DMS153 (cell line): ENCODE results near the gene FHIP1B.
"Not testable (repeated sequence)": the region's sequence is repeated elsewhere in the genome, so short reads cannot be mapped to it uniquely, and the experiment has no call there.

ENCODE experiments used
- DNase-seq: peaks from one replicate; lab custom pipeline; 2025; lab: John Stamatoyannopoulos, UW

Gene FHIP1B

DNA sequence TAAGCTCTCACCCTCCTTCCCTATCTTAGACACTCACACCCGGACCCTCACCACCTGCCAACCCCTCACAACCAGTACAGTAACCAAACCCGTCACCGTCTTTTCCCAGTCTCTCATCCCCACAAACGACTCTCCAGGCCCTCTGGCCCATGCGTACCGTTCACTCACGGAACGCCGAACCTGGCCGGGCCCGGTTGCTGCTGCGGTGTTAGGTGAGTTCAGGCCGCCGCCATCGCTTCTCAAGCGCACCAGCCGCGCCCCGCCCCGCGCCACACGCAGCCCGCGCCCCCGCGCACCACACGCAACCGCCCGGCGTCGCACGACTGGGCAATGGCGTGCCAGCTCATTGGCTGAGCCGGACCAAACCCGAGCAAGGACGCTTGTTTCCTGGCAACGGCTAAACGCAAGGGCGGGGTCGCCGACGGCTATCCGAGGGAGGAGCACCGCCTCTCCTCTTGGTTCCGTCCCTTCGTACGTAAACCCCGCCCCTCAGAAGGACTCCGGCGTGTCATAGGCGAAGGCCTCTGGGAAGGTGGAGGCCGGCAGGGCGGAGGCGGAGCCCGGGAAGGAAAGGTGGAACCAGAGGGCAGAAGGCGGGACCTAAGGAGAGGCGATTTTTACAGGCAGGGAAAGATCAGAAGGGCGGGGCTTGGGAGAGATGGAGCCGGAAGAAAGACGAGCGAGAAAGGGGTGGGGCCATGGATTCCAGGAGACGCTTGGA, at the start of gene FHIP1B:
Gene FHIP1B, minus strand, starts transcription at position 250 of the 721 bp plus-strand sequence. CDS start 10,120 bp downstream, outside the sequence.
- DNase-seq, result peak; percentile 99

DNA sequence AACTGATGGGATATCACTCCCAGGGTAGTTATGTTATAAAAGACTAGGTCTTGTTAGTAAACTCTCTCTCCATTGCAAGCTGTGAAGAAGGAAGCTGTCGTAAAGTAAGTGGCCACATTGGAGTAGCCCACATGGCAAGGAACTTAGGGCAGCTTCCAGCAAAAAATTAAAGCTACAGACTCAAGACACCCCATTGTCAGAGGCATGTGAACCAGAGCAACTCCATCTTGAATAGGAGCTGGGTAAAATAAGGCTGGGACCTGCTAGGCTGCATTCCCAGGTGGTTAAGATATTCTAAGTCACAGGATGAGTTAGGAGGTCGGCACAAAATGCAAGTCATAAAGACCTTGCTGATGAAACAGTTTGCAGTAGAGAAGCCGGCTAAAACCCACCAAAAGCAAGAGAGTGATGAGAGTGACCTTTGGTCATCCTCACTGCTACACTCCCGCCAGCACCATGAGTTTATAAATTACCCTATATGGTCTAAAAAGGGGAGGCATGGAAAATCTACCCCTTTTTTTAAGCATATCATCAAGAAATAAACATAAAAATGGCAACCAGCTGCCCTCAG, 49.1 kb upstream of the FHIP1B start:
- DNase-seq, result no peak

DNA sequence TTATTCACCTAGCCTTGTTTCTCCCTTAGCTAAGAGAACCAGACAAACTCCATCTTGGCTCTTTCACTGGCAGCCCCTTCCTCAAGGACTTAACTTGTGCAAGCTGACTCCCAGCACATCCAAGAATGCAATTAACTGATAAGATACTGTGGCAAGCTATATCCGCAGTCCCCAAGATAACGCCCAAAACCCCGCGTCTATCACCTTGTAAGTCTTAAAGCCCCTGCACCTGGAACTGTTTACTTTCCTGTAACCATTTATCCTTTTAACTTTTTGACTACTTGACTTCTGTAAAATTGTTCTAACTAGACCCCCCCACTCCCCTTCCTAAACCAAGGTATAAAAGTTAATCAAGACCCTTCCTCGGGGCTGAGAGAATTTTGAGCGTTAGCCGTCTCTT, 46.4 kb upstream of the FHIP1B start:
- not testable (repeated sequence) for DNase-seq

DNA sequence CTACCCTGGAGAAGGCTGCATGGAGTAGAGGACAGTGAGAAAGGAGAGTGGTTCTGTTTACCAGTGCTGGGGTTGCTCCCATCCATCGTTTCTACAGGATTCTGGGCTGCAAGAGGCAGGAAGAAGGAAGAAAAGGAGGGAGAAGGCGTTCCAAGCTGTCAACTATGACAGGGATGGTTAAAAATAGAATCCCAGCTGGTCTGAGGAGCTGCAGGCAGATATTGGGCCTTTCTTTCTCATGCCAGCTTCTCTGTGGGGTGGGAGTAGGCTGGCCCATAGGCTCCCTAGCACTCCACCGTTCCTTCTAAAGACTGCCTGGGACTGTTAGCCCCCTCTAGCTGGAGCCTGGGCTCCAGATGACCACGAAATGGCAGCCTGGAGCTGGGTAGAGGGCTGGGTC, 38.8 kb upstream of the FHIP1B start:
- no peak for DNase-seq

DNA sequence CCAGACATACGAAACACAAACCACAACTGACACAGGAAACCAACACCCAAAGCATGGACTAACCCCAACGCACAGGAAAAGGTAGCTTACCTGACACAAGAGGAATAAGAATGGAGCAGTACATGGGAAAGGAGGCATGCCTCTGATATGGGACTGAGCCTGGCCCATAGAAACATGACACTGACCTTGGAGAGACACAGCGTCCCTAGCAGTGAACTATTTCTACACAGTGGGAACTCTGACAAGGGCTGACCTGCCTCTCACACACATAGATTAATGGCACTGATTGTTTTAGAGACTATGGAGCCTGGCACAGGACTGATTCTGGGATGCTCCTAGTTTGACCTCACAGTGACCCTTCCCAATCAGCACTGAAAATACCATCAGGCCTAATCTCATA, 37.2 kb upstream of the FHIP1B start:
- no peak for DNase-seq

DNA sequence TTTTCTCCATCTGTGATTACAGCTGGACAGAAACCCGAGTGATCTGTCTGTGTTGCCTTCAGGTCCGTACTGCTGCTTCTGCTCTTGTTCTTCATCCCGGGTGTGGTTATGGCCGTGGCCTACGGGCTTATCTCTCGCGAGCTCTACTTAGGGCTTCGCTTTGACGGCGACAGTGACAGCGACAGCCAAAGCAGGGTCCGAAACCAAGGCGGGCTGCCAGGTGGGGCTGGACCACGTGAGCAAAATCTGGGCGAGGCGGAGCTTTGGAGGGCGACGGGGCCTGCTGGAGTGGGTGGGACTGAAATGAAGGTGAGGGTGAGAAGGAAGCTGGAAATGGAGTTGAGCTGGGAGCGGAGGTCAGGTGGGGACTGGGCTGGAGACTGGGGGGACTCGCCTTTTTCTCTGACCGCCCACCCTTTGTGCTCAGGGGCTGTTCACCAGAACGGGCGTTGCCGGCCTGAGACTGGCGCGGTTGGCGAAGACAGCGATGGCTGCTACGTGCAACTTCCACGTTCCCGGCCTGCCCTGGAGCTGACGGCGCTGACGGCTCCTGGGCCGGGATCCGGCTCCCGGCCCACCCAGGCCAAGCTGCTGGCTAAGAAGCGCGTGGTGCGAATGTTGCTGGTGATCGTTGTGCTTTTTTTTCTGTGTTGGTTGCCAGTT, 36.3 kb upstream of the FHIP1B start:
- DNase-seq, result no peak

DNA sequence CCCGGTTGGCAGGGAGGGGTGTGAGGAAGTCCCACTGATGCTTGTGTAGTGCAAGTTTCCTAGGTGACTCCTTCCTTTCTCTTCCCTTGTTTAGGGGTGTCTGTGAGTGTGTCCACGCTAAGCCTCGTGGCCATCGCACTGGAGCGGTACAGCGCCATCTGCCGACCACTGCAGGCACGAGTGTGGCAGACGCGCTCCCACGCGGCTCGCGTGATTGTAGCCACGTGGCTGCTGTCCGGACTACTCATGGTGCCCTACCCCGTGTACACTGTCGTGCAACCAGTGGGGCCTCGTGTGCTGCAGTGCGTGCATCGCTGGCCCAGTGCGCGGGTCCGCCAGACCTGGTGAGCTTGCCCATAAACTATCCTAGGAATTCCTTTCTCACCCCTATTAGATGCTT, 35.6 kb upstream of the FHIP1B start:
- DNase-seq, result no peak

DNA sequence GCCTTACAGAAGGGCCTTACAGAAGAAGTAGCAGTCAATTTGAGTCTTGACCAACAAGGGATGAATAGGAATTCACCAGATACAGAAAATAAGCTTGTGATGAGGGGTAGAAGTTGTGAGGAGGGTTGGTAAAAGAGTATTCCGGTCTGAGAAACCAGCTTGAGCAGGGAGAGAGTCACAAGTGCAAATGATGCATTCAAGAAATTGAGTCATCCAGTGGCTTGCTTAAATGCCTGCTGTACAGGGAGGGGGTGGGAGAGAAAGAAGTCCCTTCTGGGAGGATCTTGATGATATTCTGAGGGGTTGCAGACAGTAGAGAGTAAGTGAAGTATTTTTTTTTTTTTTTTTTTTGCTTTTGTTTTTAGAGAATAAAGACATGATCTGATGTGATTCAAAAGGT, 34.4 kb upstream of the FHIP1B start:
- no peak for DNase-seq

DNA sequence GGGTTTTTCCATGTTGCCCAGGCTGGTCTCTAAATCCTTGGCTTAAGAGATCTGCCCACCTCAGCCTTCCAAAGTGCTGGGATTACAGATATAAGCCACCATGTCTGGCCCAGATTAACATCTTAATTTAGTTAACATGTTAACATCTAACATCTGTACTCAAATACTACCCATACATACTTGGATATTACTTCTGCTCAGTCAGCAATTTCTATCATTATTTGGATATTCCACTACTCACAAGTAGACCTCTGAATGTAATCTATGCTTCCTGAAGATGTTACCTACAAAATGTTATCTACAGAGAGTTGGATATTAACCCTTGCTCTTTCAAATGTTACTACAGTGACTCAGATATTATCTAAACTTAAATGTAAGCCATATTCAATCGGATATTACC, 29.2 kb upstream of the FHIP1B start:
- no peak for DNase-seq

DNA sequence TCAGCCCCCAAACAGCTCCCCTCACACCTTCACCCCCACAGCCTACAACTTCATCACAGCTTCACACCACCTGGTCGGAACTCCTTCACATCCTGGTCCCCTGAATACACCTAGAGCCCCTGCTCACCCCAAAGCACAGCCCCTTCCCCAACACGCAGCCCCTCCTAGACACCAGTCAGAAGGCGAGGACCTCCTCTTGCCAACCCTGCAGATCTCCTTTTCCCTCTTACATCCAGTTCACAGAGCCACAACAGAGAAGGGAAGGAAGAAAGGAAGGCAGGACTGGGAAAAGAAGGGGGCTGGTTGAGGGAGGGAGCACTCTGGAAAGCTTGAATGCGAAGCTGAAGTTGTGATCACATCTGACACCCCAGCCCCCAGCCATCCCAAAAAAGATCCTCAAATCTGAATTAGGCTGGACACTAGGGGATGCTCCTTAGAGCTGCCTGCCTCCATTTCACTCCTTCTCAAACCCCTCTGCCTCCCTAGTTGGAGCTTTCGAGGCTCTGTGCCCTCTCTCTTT, 25.8 kb upstream of the FHIP1B start:
- no peak for DNase-seq

DNA sequence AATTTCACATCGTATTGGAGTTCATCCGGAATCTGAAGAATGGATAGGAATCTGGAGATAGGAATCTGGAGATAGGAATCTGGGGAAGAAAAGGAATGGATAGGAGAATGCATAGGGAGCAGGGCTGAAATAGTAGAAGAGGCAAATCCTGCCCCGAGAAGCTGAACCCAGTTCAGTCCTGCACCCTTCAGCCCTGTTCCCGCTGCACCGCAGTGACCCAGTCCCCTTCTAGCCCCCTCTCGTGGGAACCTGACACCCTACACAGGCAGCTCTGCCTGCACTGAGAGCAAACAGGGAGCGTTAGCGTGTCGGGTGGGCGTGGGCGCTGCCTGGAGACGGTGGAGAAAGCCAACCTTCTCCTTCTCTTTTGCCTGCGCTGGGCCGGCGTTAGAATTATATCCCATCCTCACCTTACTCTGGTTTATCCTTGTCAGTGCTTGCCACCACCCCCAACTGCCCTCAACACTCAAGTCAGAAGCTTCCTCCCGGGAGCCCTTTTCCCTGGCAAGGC, 24.2 kb upstream of the FHIP1B start:
- no peak for DNase-seq

DNA sequence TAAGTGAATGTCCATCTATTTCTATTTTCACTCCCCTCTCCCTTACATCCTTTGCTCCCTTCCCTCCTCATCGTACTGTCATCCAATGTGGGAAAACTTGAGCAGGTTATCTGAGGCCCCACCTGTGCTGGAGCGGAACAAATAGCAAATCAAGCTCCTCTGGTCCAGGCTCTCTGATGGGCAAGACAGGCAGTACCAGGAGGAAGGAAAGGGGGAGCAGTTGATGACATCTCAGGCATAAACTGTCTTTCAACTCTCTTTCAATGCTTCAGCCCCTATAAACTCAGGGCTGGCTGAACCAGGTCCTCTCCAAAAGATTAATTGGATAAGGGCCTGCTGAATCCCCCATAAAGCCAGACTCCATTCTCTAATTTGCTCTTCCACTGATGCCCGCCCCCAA, 23.7 kb upstream of the FHIP1B start:
- no peak for DNase-seq

DNA sequence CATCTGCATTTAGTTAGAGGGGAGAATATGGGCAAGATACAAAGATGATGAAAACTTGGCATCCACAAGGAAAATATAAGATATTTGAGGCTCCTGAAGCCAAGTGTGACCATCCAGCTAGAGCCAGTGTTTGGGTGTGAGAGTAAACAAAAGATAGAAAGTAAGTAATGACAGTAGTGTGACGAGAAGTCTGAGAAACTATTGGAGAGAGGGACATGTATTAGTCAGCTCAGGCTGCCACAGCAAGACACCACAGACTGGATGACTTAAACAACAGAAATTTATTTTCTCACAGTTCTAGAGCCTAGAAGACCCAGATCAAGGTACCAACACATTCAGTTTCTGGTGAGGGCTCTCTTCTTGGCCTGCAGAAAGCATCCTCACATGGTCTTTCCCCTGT, 18.8 kb upstream of the FHIP1B start:
- no peak for DNase-seq

DNA sequence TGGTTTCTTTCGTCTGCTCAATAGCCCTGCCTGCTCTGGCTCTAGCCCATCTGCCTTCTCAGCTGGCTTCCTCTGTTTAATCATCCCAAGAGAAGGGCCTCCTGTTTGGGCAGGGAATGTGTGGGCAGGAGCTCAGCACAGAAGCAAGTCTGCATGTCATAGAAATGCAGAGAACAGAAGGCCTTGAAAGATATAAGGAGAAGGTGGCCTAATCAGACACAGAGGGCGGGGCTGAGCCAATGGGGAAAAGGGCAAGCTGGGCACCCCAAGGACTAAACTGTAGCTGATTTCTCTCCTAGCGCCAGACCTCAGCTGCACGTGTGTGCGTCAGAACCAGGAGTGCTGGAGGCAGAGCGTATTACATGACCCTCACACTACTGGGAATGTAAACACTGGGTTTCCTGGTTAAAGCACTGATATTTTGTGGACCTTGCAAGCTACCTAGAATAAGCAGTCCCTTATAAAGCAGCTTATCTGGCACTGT, 17.6 kb upstream of the FHIP1B start:
- DNase-seq, result no peak

DNA sequence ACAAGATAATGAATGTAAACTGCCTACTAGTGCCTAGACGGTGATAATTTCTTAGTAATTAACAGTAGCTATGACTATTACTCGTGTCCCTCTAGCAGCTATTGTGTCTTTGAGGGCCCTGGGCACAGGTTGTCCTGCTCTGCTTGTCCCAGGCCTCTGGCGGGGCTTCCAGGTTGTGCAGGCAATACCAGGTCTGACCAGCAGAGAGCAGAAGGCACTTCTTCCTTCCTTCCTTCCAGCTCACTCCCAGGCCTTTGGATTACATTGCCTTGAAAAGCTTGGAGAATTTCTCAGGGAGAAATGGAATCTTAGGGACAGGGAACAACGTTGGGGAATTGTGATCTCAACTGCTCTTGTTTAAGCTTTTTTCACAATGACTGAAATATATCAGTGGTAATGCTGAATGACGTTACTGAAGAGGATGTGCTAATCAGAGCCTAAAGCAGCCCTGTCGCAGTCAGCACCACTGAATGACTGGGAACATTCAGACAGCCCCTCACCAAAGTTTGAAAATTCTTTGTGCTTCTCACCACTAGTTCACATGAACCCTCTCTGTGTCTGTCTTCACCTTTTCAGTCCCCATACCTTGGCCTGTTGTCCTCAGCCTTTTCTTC, 16.8 kb upstream of the FHIP1B start:
- DNase-seq, result no peak

DNA sequence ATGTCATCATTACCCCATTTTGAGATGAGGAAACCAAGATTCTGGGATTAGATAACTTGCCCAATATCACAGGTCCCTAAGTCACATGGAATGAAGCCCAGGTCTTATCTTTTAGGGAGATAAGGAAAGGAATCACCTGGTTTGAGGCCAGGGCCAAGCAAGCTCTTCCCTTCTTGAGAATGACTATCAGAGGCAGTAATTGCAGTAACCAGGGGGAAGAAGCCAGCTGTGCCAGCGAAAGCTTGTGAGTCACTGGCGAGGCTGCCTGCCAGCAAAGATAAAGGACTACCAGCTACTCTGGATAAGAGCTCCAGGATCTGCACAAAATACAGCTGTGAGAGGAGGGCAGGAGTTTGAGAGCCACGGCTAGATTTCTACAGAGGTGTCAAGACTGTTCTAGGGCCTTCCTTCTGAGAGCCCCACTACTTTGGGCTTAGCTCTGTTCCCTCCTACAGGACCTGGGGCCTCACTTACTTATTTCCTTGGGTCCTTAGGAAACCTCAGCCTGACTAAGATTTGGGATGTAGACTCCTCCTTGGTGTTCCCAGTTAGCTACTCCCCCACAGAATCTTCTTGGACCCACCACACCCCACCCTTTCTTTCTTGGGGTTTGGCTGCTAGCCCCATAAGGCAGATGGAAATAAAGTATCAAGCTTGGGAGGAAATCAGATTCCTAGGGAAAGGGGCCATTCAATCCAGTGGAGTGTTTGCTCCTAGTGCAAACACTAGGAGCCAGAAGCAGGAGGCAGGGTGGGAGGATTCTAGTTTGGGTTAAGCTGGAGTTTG, 15.5 kb upstream of the FHIP1B start:
- DNase-seq, result no peak

DNA sequence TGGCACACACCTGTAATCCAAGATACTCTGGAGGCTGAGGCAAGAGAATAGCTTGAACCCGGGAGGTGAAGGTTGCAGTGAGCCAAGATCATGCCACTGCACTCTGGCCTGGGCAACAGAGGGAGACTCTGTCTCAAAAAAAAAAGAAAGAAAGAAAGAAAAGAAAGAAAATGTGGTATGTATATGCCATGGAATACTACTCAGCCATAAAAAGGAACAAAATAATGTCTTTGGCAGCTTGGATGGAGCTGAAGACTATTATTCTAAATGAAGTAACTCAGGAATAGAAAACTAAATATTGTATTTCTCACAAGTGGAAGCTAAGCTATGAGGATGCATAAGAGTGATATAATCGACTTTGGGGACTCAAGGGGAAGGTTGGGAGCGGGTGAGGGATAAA, 14.5 kb upstream of the FHIP1B start:
- not testable (repeated sequence) for DNase-seq

DNA sequence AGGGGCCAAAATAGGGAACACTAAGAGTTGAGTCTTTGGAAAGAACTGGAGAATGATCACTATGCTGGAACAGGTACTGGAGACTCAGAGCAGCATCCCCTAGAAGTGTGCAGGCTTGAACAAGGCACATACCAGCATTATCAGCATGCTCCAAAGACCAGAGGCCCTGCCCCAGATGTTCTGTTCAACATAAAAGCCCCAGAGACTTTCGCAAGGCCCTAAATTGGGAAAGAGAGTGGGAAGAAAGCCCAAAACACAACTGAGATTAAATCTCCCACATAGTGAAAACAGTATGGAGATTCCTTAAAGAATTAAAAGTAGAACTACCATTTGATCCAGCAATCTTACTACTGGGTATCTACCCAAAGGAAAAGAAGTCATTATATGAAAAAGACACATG, 13.8 kb upstream of the FHIP1B start:
- no peak for DNase-seq

DNA sequence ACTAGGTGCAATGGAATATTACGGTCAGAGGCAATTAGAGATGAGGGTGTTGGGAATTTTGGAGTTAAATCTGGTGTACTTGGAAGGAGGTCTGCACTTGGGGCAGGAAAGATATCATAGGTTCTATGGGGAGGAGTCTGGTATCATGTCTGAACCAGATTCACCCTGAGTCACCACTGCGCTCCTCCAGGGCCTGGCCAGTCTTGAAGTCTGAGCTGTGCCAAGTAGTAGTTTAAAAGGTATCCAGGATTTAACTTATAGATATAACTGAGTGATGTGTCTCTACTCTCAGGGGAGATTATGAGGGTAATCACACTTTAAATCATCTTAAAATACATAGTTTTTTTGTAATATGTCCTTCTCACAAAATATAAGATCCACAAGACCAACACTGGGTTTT, 11.1 kb upstream of the FHIP1B start:
- DNase-seq, result no peak

DNA sequence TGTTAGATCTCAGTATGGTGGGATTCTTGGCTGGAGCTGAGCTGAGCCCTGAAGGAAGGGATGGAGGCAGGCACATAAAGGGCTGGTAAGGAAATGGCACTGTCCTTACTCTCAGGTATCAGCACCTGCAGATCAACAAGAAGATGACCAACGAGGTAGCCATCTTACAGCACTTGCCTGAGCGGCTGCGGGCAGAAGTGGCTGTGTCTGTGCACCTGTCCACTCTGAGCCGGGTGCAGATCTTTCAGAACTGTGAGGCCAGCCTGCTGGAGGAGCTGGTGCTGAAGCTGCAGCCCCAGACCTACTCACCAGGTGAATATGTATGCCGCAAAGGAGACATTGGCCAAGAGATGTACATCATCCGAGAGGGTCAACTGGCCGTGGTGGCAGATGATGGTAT, 6.9 kb upstream of the FHIP1B start:
- no peak for DNase-seq

DNA sequence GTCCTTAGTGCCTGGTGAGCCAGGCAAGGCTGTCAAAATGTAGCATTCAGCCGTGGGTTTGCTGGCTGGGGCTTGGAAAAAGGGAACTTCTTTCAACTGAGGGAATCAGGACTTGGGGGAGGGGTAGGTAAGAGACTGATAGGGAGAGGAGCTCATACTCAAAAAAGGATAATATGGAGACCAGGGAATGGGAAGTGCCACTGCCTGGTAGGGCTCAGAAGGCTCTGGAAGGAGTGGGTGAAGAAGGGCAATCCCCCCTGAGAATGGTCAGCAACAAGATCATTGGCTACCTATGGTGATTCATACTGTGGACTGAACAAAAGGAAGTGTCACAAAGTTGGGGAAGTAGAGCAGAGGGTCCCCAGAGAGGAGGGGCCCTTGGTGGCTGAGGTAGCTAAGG, 6.3 kb upstream of the FHIP1B start:
- no peak for DNase-seq

DNA sequence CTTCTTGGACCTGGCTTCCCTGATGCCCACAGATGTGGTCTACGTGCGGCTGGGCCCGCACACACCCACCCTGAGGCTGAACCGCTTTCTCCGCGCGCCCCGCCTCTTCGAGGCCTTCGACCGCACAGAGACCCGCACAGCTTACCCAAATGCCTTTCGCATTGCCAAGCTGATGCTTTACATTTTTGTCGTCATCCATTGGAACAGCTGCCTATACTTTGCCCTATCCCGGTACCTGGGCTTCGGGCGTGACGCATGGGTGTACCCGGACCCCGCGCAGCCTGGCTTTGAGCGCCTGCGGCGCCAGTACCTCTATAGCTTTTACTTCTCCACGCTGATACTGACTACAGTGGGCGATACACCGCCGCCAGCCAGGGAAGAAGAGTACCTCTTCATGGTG, 5.7 kb upstream of the FHIP1B start:
- no peak for DNase-seq
